GM18951 (cell line): ENCODE data around the gene TTC39B.
A peak's percentile ranks its signal among the peaks of the same experiment; 100 is the strongest.
"Not testable (repeated sequence)": the region's sequence is repeated elsewhere in the genome, so short reads cannot be mapped to it uniquely, and the experiment has no call there.

ENCODE experiments used
- POLR2A ChIP-seq: IDR thresholded peaks from 4 replicates; pipeline ENCODE4 v1.6.1; 2011; ENCODE audit warnings: mild to moderate bottlenecking; ENCODE audit not compliant: insufficient read length, insufficient read depth; ENCODE audit errors: extremely low read depth
- in situ Hi-C: fragments of 300-500 bp; cut with MboI; formaldehyde crosslinking; loops from one replicate; pipeline ENCODE4 v1.12.0; 2022; ENCODE audit warnings: low sequenced_read_pairs, mixed read lengths, inconsistent platforms; ENCODE audit not compliant: unreplicated experiment

TTC39B gene

DNA sequence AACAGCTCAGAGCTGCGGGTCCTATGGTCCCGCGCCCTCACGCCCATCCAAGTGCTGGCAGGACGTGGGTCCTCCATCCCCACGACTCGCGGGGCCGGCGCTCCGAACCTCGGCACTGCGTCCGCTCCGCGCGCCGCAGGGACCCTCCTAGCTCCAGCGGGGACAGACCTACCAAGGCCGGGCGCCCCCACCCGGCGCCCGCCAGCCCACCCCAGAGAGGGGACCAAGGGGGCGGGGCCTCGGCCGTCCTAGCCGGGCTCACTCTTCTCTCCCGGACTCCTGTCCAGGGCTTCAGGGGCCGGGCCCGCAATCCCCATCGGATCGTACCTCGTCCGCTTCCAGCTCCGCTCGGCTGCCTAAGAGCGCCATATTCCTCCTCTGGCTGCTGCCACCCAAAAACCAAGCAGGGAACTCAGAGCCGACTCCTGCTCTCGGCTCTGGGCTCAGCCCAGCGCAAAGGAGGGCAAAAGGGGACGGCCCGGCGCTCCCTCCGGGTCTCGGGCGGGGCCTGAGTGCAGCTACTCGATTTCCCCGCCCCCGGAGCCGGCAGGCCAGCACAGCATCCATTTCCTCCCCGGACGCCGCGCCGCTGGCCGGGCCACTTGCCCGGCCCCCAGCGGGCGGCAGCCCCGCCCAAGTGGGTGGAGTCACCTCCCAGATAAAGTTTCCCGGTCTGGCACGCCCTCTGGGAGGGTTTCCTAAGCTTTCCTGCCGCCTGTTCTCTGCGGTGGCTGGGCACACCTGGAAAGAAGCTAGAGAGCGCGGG lies at the start of gene TTC39B:
Gene TTC39B, minus strand, starts transcription at position 460 of the 766 bp plus-strand sequence. Its CDS starts 91 bp downstream, at position 369.
- TF ChIP-seq POLR2A: peak; percentile 47
- in situ Hi-C loops: no loop called here

DNA sequence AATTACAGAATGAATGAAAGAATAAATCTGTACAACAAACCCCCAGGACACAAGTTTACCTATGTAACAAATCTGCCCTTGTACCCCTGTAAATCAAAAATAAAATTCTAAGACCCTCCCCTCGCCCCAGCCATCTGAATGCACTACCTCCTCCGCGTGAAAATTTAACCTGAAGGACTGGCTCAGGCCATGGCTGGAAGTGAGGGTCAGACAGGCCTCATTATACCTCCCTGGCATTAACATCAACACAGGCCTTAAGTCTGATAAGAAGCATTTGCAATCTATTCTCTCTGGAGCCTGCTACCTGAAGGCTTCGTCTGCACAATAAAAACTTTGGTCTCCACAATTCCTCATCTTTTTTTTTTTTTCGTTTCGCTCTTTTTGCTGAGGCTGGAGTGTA lies 48.7 kb upstream of the TTC39B start:
- no peak for TF ChIP-seq POLR2A

DNA sequence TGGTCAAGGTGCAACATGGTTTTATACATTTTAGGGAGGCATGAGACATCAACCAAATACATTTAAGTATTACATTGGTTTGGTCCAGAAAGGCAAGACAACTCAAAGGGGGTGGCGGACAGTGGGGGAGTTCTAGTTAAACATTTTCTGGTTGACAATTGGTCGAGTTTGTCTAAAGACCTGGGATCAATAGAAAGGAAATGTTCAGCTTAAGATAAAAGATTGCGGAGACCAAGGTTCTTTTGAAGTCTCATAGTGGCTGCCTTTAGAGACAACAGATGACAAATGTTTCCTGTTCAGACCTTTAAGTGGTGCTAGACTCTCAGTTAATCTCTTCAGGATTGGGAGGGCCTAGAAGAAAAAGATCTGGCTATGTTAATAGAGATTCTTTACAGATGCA lies 47.7 kb upstream of the TTC39B start:
- TF ChIP-seq POLR2A: no peak
- in situ Hi-C loops: no loop called here

More for the DNA sequence above, 48.7 kb upstream of the TTC39B start:
- in situ Hi-C loops: no loop called here

DNA sequence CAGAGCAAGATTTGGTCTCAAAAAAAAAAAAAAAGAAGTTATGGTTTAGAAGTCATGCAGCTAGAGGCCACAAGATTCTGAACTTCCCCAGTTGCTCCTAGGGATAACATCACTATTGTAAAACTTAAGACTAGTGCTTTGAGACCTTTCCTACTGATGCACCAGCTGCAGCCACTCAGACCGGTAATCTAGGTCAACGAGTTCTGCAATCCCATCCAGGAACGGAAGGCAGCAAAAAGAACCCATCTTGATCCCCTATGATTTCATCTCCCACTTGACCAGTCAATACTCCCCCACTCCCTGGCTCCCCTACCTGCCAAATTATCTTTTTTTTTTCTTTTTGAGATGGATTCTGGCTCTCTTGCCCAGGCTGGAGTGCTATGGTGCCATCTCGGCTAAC lies 46.9 kb upstream of the TTC39B start:
- no peak for TF ChIP-seq POLR2A

DNA sequence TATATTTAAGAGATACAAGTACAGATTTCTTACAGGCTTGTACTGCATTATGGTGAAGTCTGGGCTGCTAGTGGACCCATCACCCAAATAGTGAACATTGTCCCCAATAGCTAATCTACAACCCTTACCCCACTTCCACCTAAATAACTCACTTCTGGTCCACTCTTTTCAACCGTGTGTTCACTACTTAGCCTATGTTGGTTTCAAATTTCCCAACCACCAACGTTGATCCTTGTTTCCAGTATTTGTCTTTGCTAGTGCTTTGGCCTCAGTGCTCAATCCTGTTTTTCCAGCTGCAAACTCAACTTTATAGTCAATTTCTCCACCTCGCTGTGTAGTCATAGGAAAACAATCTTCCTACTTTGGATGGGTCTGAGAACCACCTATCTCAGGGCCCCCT lies 45.3 kb upstream of the TTC39B start:
- in situ Hi-C loops: no loop called here
- TF ChIP-seq POLR2A: no peak

More for the DNA sequence above, 46.9 kb upstream of the TTC39B start:
- in situ Hi-C loops: no loop called here

DNA sequence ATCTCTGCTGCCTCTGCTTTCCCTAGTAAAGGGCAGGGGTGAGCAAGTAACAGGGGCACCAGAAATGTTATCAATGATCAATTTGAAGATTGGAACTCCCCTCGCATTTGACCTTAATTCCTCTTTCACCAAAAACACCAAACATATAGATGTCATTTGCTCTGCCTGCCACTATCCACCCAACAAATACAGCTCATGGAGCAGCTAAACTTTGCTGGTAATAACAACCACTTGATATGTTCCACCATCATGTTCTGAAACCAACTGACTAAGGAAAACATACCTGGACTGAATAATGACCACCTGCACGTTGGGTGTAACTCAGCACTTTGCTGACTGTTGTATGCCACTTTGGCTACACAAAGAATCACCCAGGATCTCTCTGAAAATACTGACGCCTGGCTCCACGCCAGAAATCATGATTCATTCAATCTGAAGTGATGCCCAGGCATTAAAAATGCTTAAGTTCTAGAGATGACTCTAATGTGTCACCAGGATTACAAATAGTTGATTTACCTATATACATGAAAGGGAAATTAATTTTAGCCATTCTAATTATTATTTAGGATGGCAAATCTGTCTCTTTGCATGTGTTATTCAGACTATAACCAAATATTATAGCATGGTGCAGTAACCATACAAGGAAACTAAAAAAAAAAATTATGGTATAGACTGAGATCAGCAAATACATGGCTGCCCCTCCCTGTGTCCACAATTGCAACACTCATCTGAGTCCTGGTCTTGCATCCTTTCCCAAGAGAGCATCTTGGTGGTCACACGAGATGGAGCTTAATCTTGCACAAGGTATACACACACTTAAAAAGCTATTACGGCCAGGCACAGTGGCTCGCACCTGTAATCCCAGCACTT lies 43.1 kb upstream of the TTC39B start:
- TF ChIP-seq POLR2A: no peak
- in situ Hi-C loops: no loop called here

DNA sequence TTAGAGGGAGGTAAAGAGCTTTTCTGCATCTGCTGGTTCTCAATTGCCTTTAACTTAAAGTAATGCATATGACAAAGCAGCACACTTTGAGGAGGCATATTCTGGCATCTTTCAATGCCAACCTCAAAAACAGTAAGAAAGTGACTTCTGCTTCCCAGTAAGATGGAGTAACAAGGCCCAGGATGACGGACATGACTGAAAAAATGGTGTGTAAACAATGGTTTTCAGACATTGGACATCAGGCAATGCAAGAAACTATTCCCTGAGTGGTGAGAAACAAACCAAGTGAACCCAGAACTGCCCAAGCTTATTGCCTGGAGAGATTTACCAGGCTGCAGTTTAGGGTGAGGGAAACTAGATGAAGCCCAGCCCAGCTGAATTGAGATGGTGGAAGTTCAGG lies 39.8 kb upstream of the TTC39B start:
- in situ Hi-C loops: no loop called here
- TF ChIP-seq POLR2A: no peak

DNA sequence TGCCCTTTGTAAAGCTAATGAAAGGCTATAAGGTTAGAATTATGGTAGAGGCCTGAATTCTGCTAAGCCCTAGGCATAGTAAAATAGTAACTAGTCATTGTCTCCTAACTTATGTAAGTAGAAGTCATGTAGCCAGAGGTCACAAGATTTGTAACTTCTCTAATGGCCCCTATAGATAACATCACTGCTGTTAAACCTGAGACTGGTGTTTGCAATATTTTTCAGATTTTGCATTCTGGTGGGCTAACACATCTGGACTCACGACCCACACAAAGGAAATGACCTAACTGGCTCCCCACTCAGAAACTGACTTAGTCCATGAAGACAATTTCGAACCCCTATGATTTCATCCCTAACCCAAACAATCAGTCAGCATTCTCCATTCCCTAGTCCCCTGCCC lies 37.2 kb upstream of the TTC39B start:
- in situ Hi-C loops: no loop called here
- TF ChIP-seq POLR2A: no peak

DNA sequence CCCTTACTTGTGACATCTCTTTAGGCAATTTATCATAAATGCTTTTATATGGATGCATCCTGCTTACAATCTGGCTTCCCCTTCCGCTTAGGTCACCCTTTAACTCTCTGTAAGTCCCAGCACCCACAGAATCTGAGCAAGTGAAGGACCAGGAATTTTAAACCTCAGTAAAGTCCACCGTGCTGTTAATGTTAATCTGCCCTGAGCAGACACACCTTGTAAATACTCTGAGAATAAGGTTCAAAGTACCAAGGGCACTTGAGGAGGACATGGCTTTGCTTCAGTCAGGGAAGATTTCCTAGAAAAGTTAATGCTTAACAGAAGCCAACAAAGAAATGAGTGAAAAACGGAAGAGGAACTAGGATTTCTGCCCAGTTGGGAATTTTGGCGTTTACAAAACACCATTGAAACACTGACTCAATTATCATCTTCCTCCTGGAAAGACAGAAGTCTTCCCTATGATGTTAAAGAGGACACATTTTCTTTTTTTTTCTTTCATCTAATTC lies 26.4 kb upstream of the TTC39B start:
- TF ChIP-seq POLR2A: no peak
- in situ Hi-C loops: no loop called here

DNA sequence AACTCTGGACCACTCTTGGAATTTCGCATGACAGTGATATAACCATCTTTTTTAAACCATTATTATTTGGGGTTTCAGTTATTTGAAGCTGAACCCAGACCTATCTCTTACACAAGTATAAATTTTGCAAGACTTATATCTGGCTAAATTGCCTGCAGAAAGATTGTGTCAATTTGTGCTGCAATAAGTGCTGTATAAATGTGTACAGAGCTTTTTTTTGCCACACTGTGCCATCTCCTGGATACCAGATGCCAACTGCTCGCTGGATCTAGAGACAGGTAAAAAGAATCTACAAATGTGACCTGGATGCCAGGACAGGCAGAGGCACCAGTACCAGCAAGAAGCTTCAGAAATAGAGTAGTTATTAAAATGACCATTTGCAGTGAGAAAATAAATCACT lies 25.9 kb upstream of the TTC39B start:
- in situ Hi-C loops: no loop called here
- no peak for TF ChIP-seq POLR2A

DNA sequence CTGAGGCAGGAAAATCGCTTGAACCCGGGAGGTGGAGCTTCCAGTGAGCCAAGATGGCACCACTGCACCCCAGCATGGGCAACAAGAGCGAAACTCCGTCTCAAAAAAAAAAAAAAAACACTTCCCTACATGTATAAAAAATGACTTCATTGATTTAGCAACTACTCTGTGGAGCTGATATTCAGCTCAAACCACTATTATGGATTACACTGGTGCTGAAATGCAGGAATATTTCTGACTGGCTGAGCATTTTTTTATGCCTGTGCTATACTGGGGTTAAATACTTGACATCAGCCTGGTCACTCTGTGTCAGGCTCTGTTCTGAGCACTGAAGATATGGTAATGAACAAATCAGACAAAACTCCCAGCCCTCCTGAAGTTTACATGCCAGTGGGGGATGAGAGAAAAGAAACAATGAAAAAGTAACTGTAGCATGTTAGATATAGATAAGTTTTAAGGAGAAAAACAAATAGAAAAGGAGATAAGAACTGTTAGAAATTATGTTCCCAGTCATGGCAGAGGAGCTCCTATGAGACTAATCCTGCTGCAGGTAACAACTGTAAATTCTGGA lies 22.6 kb upstream of the TTC39B start:
- no peak for TF ChIP-seq POLR2A
- in situ Hi-C loops: no loop called here

DNA sequence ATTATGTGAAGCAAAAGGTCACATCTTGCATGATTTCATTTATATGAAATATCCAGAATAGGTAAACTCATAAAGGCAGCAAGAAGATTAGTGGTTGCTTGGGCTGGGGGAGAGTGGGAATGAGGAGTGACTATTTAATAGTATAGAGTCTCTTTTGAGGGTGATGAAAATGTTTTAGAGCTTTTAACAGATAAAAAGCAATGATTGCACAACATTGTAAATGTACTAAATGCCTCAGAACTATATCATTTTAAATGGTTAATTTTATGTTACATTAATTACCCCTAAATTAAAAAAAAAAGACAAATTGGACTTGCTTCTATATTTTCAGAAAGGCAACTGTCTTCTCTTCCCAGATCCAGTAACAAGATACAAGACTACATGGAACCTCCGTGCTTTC lies 21.9 kb upstream of the TTC39B start:
- TF ChIP-seq POLR2A: no peak
- in situ Hi-C loops: no loop called here

DNA sequence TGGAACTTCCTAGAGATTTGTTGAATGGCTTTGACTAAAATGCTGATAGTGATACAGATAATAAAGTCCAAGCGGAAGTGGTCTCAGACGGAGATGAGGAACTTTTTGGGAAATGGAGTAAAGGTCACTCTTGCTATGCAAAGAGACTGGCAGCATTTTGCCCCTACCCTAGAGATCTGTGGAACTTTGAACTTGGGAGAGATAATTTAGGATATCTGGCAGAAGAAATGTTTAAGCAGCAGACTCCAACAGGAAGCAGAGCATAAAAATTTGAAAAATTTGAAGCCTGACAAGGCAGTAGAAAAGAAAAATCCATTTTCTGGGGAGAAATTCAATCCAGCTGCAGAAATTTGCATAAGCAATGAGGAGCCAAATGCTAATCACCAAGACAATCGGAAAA lies 15.7 kb upstream of the TTC39B start:
- in situ Hi-C loops: not testable (repeated sequence)

DNA sequence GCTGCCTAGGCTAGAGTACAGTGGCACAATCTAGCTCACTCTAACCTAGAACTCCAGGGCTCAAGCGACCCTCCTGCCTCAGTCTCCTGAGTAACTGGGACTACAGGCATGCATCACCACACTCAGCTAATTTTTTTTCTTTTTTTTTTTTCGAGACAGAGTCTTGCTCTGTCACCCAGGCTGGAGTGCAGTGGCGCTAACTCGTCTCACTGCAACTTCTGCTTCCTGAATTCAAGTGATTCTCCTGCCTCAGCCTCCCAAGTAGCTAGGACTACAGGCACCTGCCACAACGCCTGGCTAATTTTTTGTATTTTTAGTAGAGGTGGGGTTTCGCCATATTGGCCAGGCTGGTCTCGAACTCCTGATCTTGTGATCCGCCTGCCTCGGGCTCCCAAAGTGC lies 12.6 kb upstream of the TTC39B start:
- in situ Hi-C loops: not testable (repeated sequence)

DNA sequence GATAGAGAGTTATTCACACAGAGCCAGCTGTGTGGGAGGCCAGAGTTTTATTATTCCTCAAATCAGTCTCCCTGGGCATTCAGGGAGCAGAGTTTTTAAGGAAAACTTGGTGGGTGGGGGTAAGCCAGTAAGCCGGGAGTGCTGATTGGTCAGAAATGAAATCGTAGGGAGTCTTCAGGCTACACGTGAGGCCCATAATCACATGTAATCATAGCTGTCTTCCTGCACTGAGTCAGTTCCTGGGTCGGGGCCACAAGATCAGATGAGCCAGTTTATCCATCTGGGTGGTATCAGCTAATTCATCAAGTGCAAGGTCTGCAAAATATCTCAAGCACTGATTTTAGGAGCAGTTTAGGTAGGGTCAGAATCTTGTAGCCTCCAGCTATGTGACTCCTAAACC lies 10.8 kb upstream of the TTC39B start:
- no peak for TF ChIP-seq POLR2A
- in situ Hi-C loops: no loop called here
